HG03521 (cell line): ENCODE data around the gene C7.
"Not testable (repeated sequence)": the region's sequence is repeated elsewhere in the genome, so short reads cannot be mapped to it uniquely, and the experiment has no call there.

Experiments
- ATAC-seq: cut with Tn5 transposase; IDR thresholded peaks from one replicate; pipeline ENCODE4 v1.9.1; 2021; ENCODE audit warnings: mild to moderate bottlenecking, moderate library complexity; ENCODE audit not compliant: unreplicated experiment

The C7 gene

GRCh38 chr5:40988746-40989510 lies 79.6 kb downstream of the C7 start:
- no peak for ATAC-seq

GRCh38 chr5:40991168-40991980 lies 82.1 kb downstream of the C7 start:
- no peak for ATAC-seq

- no peak for ATAC-seq
Observed at GRCh38 chr5:40991981-40992559, 82.8 kb downstream of the C7 start.

- no peak for ATAC-seq
Observed at GRCh38 chr5:40995801-40996586, 86.7 kb downstream of the C7 start.

- no peak for ATAC-seq
Observed at GRCh38 chr5:40999142-40999541, 89.8 kb downstream of the C7 start.

- no peak for ATAC-seq
Observed at GRCh38 chr5:40999966-41000365, 90.7 kb downstream of the C7 start.

- ATAC-seq = no peak
Observed at GRCh38 chr5:41003670-41004376, 94.5 kb downstream of the C7 start.

GRCh38 chr5:41004931-41005330 lies 95.6 kb downstream of the C7 start:
- no peak for ATAC-seq

- ATAC-seq = no peak
Observed at GRCh38 chr5:41009232-41009631, 99.9 kb downstream of the C7 start.

GRCh38 chr5:41010572-41010971 lies 101.3 kb downstream of the C7 start:
- ATAC-seq = no peak

- ATAC-seq = no peak
Observed at GRCh38 chr5:41012318-41012717, 103.0 kb downstream of the C7 start.

GRCh38 chr5:41022600-41022999 lies 113.3 kb downstream of the C7 start:
- not testable (repeated sequence) for ATAC-seq
